DMS114 treated with DMSO at 0.1 percent for 48 hours (cell line): ENCODE results near the gene F2RL2.

Source experiments
- DNase-seq: peaks from one replicate; lab custom pipeline; 2025; ENCODE audit not compliant: unreplicated experiment; lab: John Stamatoyannopoulos, UW

Gene F2RL2, protein sequence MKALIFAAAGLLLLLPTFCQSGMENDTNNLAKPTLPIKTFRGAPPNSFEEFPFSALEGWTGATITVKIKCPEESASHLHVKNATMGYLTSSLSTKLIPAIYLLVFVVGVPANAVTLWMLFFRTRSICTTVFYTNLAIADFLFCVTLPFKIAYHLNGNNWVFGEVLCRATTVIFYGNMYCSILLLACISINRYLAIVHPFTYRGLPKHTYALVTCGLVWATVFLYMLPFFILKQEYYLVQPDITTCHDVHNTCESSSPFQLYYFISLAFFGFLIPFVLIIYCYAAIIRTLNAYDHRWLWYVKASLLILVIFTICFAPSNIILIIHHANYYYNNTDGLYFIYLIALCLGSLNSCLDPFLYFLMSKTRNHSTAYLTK

DNA sequence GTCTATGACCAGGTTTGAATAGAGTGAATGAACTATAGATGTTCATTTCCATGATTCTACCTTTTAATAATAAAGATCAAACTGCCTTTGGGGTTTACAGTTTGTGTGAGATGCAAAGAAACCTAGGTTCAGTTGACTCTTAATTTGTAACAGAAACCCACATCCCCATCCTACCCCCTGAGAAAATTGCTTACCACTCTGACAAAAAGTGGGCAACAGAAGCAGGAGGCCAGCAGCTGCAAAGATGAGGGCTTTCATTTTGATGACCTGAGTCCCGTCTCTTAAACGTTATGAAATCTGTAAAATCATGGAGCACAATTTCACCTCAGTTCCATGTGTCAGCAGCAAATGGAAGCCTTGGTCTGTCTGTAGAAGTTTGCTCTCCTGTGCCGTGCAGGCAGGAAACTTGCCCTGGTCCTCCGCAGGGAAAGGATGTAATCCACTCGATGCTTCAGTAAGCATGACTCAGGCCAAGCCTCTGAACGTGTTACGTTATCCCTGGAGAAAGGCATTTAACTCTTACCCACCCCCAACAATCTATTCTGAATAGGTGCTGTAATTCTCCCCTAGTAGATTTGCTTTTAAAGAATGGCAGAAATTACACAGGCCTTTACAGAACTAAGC is at the start of gene F2RL2:
Gene F2RL2, minus strand, starts transcription at position 431 of the 624 bp plus-strand sequence. Its CDS starts 173 bp downstream, at position 258.
- DNase-seq = no peak

DNA sequence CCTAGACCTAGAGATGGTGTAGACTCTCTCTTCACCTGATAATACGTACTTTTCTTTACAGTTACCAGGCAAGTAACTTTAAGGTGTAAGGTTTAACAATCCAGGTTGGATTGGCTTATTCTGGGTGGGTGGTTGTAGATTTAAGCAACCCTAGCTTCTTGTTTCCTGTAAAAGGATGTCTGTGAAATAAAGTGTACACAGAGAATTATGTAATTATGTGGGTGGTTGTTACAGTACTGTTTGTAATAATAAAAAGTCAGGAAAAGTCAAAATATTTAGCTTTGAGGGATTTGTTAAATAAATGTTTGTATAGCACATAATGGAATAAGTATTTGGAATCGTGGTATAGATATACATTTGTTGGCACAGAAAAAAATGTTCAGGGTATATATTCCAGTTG is 49.0 kb upstream of the F2RL2 start:
- no peak for DNase-seq

DNA sequence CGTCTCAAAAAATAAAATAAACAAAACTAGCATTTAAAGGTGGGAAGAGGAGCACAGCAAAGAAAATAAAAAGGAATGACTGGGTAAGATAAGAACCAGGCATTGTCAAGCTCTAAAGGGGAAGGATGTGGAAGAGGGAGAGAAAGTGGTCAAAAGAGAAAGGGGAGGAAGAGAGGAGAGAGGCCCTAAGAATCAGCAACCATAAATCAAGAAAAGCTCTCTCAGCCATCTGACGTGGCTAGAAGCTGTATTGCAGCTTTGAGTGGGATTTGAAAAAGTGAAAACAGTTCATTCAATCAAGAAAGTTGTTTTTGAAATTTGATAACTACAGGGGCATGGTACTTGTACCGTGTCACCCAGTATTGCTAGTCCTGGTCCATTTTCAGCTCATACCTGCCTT is 47.3 kb upstream of the F2RL2 start:
- DNase-seq = no peak

DNA sequence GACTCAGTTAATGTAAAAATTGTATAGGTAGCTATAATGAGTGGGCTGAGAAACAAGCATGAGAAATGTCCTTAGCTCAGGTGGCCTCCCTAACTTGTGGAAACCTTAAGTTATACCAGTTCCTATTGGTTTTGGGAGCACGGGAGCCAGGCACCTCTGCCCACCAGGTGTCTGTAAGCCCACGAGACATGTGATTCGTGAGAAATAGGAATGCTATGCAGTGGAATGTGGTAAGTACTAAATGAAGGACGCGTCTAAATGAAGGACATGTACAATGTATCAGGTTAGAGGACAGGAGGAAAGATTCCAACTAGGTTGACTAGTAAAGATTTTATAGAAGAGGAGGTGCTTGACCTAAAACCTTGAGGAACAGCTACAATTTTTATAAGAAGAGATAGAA is 46.0 kb upstream of the F2RL2 start:
- no peak for DNase-seq

DNA sequence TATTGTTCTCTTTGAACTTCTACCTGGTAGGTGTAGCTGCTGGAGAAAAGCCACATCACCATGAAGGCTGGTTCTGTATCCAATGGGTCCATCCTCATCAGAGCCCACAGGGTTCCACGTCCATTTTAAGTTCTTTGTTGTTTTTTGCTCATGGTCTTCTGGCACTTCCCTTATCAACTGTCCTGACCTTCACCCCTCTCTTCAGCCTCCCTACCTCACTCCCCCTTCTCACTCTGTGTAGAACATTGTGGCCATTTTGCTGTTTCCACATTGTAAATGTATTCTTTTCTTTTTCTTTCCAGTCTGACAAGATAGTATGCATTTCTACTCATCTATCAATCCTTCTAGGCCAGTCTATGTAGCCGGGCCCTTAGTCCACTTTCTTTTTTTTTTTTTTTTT is 44.3 kb upstream of the F2RL2 start:
- DNase-seq = no peak

DNA sequence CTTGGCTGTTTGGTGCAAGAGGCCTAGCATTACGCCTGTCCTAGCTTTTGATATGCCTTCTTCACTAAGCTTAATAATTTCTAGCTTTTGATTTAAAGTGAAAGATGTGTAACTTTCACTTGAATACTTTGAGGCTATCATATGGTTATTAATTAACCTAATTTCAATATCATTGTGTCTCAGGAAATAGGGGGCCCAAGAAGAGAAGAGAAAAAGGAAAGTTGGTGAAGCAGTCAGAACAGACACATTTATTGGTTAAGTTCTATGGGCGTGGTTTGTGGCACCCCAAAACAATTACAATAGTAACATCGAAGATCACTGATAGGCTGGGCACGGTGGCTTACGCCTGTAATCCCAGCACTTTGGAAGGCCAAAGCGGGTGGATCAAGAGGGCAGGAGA is 40.9 kb upstream of the F2RL2 start:
- no peak for DNase-seq

DNA sequence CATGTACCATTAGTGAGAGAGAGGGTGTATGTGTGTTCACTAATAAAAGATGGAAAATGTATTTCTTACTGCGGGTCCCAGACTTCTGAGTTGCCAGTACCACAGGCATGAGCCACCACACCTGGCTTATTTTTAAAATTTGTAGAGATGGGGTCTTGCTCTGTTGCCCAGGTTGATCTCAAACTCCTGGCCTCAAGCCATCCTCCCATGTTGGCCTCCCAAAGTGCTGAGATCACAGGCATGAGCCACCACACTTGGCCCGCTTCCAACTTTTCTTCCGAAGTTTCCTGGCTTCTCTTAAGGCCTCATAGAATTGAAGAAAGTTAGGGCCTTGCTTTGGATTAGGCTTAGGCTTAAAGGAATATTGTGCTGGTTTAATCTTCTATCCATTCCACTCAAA is 40.4 kb upstream of the F2RL2 start:
- no peak for DNase-seq

DNA sequence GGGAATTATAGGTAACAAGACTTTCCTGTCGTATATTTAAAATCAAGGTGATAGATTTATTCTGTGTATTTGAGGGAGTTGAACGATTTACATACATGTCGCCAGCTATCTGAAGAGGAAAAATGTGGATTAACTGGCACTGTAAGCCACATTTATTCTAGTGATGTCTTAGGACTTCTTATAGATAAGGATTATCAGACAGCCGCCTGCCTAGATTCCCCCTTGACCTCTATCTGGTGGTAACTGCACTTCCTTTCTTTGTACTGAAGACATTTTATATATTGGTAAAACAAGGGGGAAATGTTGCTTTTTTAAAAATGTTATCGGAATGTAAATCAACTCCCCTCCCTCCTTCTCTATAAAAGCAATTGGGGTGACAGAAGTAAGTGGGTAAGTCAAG is 39.3 kb upstream of the F2RL2 start:
- DNase-seq = no peak

DNA sequence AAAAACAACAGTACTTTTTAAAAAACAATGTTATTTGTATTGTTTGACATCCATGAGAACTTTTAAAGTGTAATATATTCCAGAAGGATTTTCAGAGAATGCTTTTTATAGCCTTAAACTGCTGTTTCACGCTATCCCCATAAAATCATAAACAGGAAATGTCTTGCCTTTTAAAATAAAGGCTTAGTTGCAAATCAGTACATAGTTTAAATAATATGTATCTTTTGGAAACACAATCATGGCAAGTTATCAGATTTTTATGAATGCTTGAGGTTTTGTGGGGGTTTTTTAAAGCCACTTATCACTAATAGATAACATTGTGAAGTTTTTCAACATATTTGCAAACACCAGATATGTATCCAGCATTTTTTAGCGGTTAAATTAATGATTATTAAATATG is 37.2 kb upstream of the F2RL2 start:
- no peak for DNase-seq

DNA sequence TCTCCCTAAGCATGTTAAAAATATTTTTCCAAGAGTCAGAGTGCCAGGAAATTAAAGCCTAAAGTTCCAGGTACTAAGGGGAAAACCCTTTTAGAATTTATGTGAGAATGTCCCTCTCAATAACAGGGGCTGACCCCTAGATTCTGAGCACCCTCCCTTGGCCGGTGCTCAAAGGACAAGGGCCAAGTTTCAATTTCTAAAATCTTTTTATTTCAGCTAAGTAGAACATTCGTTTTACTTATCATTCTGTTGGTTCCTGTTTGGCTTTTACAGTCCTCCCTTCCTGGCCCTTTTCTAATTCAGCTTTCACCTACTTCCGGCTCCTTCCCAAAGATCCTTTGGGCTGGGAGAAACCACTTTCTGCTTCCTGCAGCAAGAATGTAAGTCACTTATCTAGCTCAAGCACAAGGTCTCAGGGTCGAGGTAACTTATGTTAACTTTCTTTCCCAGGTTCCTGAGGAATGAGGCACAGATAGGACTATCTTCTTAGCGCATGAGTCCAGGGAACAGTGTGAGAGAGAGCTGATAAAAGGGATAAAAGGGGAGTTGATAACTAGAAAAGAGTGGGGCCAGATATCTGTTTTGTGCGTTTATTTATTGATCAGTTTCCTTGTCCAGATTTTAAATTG is 34.6 kb upstream of the F2RL2 start:
- DNase-seq = no peak

DNA sequence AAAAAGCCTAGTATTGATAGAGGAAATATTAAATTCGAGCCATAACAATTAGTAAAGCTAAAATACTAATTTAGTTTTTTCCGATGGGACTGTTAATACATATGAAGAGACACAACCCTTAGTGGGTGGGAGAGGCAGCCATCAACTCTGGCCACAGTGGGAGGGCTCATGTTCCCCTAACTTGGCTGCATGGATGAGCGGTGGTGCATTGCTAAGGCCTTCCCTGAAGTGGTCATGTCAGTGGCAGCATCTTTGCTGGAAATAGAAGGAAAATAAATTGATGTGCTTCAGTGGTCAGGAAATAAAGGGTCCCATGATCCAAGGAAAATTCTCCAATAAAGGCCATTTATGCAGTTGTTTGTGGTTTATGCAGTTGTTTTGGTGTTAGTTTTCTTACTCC is 33.9 kb upstream of the F2RL2 start:
- no peak for DNase-seq

DNA sequence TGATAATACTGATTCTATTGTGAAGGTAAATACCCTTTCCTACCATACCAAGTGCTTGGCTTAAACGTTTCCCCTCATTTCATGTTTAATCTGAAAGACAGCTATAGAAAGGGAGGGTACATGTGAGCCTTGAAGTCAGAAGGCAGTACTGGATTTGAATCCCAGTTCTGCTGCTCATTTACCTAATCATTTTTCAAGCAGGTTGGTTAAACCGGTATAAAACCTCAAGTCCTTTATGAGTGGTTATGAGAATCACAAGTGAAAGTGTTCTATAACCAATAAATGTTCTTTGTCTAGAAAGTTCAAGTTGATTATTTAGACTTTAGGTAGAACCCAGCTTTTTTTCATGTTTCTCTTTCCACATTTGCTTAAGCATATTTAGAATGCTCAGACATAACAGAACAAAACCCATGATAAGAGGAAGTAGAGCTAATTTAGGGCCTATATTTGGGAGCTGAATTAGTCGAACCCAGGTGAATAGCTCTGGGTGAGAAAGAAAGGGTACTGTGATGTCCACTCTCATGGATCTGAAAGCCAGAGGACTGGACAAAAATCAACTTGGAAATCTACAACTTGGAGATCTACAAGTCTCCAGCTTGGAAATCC is 29.7 kb upstream of the F2RL2 start:
- DNase-seq = no peak

DNA sequence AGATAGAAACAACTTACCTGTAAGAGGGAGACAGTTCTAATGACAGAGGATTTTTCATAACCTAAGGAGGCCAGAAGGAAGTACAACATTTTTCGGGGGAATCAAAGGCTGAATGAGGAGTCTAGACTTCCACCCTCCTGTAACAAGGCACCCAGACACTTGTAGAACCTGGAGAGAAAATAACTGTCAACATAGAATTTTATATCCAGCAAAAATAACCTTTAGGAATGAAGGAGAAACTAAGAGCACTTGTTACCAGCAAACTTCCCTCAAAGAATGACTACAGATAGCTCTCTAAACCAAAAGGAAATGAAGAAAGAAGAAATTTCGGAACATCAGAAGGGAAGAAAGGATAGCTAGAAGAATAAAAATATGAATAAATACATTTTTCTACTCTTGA is 25.9 kb upstream of the F2RL2 start:
- DNase-seq = no peak

DNA sequence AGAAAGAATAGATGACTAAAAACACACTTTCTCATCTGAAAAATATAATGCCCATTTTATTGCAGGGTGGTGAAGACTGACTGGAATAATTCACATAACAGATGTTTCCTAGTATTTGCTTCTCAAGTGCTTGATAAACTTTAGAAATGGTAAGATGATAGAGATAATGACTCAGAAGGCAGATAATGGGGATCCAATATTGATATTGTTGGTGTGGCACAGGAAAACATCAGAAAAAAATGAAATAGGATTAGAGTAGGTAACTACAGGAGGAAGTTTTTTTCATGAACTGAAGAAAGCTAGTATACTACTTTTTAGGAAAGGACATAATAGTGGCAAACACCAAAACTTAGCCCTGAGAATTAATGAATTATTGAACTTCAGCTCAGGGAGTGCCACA is 20.2 kb upstream of the F2RL2 start:
- no peak for DNase-seq

DNA sequence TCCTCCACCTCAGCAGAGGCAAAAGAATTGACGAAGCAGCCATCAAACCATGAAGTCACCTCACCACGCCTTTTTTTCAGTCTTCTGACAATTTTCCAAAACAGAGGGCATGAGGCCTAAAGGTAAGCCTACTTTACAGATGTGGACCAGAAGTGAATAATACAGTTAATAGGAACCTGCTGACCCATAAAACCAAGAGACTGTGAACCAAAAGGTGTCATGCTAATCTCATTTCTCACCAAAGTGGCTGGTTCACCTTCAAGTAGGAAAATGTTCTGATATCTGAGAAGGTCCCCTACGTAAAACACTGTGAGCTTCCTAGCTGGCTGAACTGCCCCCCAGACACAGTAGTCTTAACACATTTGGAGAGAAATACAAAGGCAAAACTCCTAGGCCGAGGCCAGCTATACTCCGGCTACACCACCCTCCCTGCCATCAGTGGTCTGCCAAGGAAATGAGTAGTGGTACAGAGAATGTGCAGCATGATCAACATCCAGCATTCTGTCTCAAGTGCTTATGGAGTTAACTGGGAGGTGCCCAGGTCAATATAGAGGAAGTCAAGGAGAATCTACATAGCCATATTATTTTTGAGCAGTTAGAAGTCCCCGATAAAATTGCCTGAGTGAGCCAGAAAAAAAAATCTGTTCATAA is 19.3 kb upstream of the F2RL2 start:
- no peak for DNase-seq

DNA sequence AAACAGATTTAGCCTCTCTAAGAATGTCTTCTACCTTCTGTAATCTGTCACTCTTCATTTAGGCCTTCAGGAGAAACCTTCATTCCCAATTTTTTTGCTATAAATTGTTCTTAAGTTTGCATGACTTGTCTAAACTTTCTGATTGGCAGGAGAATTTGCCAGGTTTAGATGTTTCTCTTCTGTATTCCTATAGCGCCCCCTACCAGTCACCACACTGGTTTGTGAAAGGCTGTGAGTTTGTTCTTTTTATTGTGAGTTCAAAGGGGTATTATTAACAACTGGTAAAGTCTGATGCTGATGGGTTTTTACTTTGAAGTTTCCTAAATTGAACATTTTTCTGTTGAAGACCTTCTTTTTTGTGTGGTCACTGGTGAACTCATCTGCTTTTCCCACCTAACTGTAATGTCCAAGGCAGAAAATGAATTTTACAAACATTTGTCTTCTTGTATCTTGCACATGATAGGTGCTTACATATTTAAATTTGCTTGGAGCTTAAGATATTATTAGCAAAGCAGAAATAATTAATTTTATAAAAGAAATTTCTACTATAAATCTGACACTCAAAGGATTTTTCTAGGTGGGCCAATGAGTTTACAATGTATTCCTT is 18.4 kb upstream of the F2RL2 start:
- DNase-seq = peak; percentile 6

DNA sequence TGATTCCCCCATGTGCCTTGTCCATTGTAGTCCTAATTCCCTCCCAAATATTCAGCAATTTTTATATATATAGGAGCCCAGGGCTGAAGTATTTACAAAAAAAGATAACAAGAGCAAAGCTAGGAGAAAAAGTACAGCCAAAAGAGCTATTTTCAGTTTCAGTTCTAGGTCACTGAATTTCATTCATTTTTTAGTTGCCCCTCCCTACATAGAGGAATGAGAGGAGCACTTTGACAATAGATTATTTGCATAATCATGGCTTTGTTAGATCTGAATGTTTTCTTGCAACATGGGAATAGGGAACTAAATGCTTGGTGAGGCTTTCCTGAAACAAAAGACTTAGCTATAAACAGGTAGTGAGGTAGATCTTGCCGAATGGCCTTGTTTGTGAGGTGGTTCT is 15.3 kb upstream of the F2RL2 start:
- DNase-seq = no peak

DNA sequence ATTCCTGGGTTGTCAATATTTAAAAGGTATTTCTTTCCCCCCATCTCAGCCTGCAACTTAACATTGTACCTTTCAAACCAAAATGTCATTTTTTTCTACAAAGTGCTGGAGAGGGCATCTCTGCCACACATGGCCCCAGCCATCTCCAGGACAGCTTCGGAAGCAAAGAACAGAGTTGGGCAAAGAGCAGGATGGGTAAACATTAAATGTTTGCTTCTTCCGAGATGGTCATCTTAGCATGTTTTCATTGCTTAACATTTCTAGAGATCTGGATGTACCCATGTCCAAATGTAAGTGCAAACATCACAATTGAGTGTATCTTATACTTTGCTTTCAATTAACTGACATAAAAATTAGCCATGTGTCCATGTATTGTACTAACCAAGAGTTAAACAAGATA is 14.3 kb upstream of the F2RL2 start:
- no peak for DNase-seq

DNA sequence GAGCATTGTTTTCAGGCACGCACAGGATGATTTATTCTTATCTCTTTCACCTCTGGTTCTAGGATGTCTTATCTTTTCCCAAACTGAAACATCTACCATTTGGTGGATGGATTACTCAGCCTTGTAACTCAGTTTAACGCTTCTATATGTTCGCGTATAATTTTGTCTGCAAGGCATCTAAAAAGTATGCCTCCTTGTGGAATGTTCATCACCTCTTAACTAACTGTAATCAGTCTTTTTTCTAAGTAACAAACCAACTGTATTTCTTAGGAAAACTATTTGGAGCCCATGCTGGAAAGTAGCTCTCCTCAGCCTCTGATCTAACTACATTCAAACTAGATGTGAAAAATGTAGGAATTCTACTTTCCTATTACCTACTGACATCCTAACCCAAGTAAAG is 11.5 kb upstream of the F2RL2 start:
- no peak for DNase-seq

DNA sequence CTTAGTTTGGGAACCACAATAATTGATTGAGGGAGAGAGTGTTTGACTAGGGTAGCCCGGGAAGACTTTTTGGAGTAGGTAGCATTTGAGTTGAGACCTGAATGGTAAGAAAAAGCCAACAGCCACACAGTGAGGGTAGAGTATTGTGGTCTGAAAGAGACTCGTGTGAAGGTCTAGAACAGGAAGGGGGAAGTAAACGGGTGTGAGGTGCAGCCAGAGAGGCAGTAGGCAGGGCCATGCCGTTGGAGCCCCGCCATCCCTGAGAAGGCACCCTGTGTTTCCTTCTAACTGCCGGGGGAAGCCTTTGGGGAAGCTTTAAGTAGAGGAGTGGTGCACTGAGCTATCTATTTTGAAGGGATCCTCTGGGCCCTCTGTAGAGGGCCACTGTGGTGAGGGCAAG is 3.5 kb upstream of the F2RL2 start:
- DNase-seq = no peak
